SK-N-SH (cell line): ENCODE measurements around the gene TLCD4. TPM values are rescaled to one million over a fixed set of nuclear protein-coding genes. Genes with fewer than 3 reads are reported as not detected.

Source experiments
- CTCF ChIA-PET: fragments of 300-600, 350-600 bp; formaldehyde crosslinking; extraction: SDS; loops from one replicate; lab custom pipeline; 2021; lab: Yijun Ruan, JAX
- POLR2A ChIA-PET: fragments of 350-600 bp; sonication (Branson Sonifier 250); formaldehyde crosslinking; extraction: SDS; loops from one replicate; lab custom pipeline; 2020; ENCODE audit warnings: antibody characterized with exemption, inconsistent platforms; lab: Yijun Ruan, JAX
- DNase-seq: peaks from one replicate; pipeline ENCODE4 v3.0.0; 2012
- H2AFZ ChIP-seq: fragments of 200-600 bp; sonication (generic); 2 replicates; pipeline ENCODE4 v1.8.1; 2016; ENCODE audit warnings: antibody characterized with exemption, mild to moderate bottlenecking, low read depth
- H3F3A ChIP-seq: fragments of 200-600 bp; sonication (generic); replicated peaks from 2 replicates; pipeline ENCODE3; 2016; ENCODE audit warnings: antibody characterized with exemption, mild to moderate bottlenecking; ENCODE audit not compliant: insufficient read depth
- H3K27ac ChIP-seq, 2 experiments: fragments of 200-500 bp in 1 of 2; fragments of 200-600 bp in 1 of 2; sonication (Bioruptor generic) in 1 of 2; sonication (generic), shearing (Covaris generic) in 1 of 2; 2 replicates each; pipeline versions ENCODE4 v1.5.1 to v1.6.1; 2014 to 2016; ENCODE audit warnings: low read depth in 2 of 2, inconsistent platforms in 1 of 2, low read length in 1 of 2, mild to moderate bottlenecking in 1 of 2, mixed read lengths in 1 of 2
- H3K27me3 ChIP-seq: fragments of 200-600 bp; sonication (generic), shearing (Covaris generic); 2 replicates; pipeline ENCODE4 v1.6.1; 2016; ENCODE audit warnings: mixed run types; ENCODE audit not compliant: insufficient read depth
- H3K36me3 ChIP-seq, 2 experiments: fragments of 200-500 bp in 1 of 2; fragments of 200-600 bp in 1 of 2; sonication (Bioruptor generic) in 1 of 2; sonication (generic) in 1 of 2; replicated peaks in 1 of 2; 2 replicates each; pipeline versions ENCODE3 to v1.5.1; 2014 to 2016; ENCODE audit warnings: low read length in 1 of 2, mild to moderate bottlenecking in 1 of 2; ENCODE audit not compliant: insufficient read depth in 2 of 2, control insufficient read depth in 1 of 2
- H3K4me1 ChIP-seq, 2 experiments: fragments of 200-500 bp in 1 of 2; fragments of 200-600 bp in 1 of 2; sonication (Bioruptor generic) in 1 of 2; sonication (generic), shearing (Covaris generic) in 1 of 2; 2 replicates each; pipeline versions ENCODE4 v1.5.1 to v1.6.1; 2014 to 2016; ENCODE audit warnings: low read depth in 1 of 2, low read length in 1 of 2, mixed run types in 1 of 2; ENCODE audit not compliant: insufficient read depth in 2 of 2, control insufficient read depth in 1 of 2
- H3K4me2 ChIP-seq: fragments of 200-600 bp; sonication (generic), shearing (Covaris generic); 2 replicates; pipeline ENCODE4 v1.6.1; 2017; ENCODE audit warnings: mixed run types
- H3K4me3 ChIP-seq, 2 experiments: fragments of 200-500 bp in 1 of 2; fragments of 200-600 bp in 1 of 2; sonication (Bioruptor generic) in 1 of 2; sonication (generic), shearing (Covaris generic) in 1 of 2; 2 replicates each; pipeline versions ENCODE4 v1.5.1 to v1.8.1; 2014 to 2016; ENCODE audit warnings: low read depth in 2 of 2, inconsistent platforms in 1 of 2, low read length in 1 of 2, mild to moderate bottlenecking in 1 of 2, mixed read lengths in 1 of 2, moderate library complexity in 1 of 2
- H3K79me2 ChIP-seq: fragments of 200-600 bp; sonication (generic); 2 replicates; pipeline ENCODE4 v1.8.1; 2017; ENCODE audit warnings: mild to moderate bottlenecking; ENCODE audit not compliant: insufficient read depth
- H3K9ac ChIP-seq: fragments of 200-600 bp; sonication (generic); 2 replicates; pipeline ENCODE4 v1.6.1; 2017; ENCODE audit warnings: mixed run types
- H3K9me2 ChIP-seq: fragments of 200-600 bp; sonication (generic); 2 replicates; pipeline ENCODE4 v1.6.1; 2017; ENCODE audit warnings: mixed run types
- H3K9me3 ChIP-seq: fragments of 200-600 bp; sonication (generic); 2 replicates; pipeline ENCODE4 v1.6.1; 2017; ENCODE audit warnings: mixed run types, mild to moderate bottlenecking, moderate library complexity
- H4K20me1 ChIP-seq: fragments of 200-600 bp; sonication (generic); 2 replicates; pipeline ENCODE4 v1.6.1; 2017; ENCODE audit warnings: mild to moderate bottlenecking, mixed run types; ENCODE audit not compliant: insufficient read depth
- ELF1 ChIP-seq: IDR thresholded peaks from 2 replicates; pipeline ENCODE4 v1.4.0; 2012
- EZH2phosphoT487 ChIP-seq: fragments of 200-600 bp; sonication (generic); IDR thresholded peaks from 2 replicates; pipeline ENCODE4 v1.6.1; 2017; ENCODE audit warnings: low read depth, mixed run types, mild to moderate bottlenecking, antibody characterized with exemption, moderate library complexity, borderline replicate concordance
- FOSL2 ChIP-seq: IDR thresholded peaks from 2 replicates; pipeline ENCODE4 v1.4.0; 2012; ENCODE audit warnings: low read depth, mild to moderate bottlenecking, moderate library complexity, borderline replicate concordance
- FOXJ3 ChIP-seq: sonication (generic); formaldehyde crosslinking; IDR thresholded peaks from 2 replicates; pipeline ENCODE4 v1.5.1; 2020; ENCODE audit warnings: mild to moderate bottlenecking, missing genetic modification reagents
- FOXM1 ChIP-seq: IDR thresholded peaks from 2 replicates; pipeline ENCODE4 v1.4.0; 2012; ENCODE audit warnings: low read depth, mild to moderate bottlenecking
- GATA2 ChIP-seq: sonication (generic); formaldehyde crosslinking; IDR thresholded peaks from 2 replicates; pipeline ENCODE4 v1.5.0; 2020; ENCODE audit warnings: mild to moderate bottlenecking, missing genetic modification reagents
- NRF1 ChIP-seq: IDR thresholded peaks from 2 replicates; pipeline ENCODE4 v1.6.1; 2012; ENCODE audit warnings: low read depth, mild to moderate bottlenecking, low read length
- RCOR1 ChIP-seq: fragments of 150-350 bp; IDR thresholded peaks from 2 replicates; pipeline ENCODE4 v1.6.1; 2017; ENCODE audit warnings: antibody characterized with exemption, low read length
- RXRA ChIP-seq: IDR thresholded peaks from 2 replicates; pipeline ENCODE4 v1.4.0; 2012; ENCODE audit warnings: low read depth, mild to moderate bottlenecking, borderline replicate concordance
- SIN3A ChIP-seq: IDR thresholded peaks from 2 replicates; pipeline ENCODE4 v1.6.1; 2012; ENCODE audit warnings: low read depth, mild to moderate bottlenecking, low read length, moderate library complexity, borderline replicate concordance
- TAF1 ChIP-seq: IDR thresholded peaks from 2 replicates; pipeline ENCODE4 v1.6.1; 2012; ENCODE audit warnings: low read depth, mild to moderate bottlenecking, low read length, moderate library complexity, borderline replicate concordance
- TCF12 ChIP-seq: IDR thresholded peaks from 2 replicates; pipeline ENCODE4 v1.4.0; 2012
- YY1 ChIP-seq: IDR thresholded peaks from 2 replicates; pipeline ENCODE4 v1.4.0; 2012; ENCODE audit warnings: low read depth, mild to moderate bottlenecking
- WGBS: methylation state at CpG from one replicate; pipeline ENCODE4 v1.1.6; 2017; ENCODE audit warnings: low lambda C conversion rate; 5-methylcytosine and 5-hydroxymethylcytosine counted together
- polyA plus RNA-seq, 3 experiments: library from polyadenylated mRNA; depleted of rRNA; stranded (reverse); fragments of >200 nt; gene quantifications; 2 replicates each; pipeline ENCODE4 v1.2.3, GENCODE V29; 2012
- TF ChIP-seq, protein P1 (sequence below): fragments of 200-600 bp; sonication (generic); IDR thresholded peaks from 2 replicates; pipeline ENCODE4 v1.6.1; 2017; ENCODE audit warnings: antibody characterized with exemption, mild to moderate bottlenecking, moderate library complexity
- TF ChIP-seq, protein P2 (sequence below): fragments of 150-350 bp; IDR thresholded peaks from 2 replicates; pipeline ENCODE4 v1.6.1; 2017; ENCODE audit warnings: antibody characterized with exemption, low read length, low read depth, borderline replicate concordance
- TF ChIP-seq, protein P3 (sequence below): IDR thresholded peaks from 2 replicates; pipeline ENCODE4; 2012
- TF ChIP-seq, protein P4 (sequence below): fragments of 150-350 bp; IDR thresholded peaks from 2 replicates; pipeline ENCODE4 v1.6.1; 2016; ENCODE audit warnings: mild to moderate bottlenecking, low read depth, low read length
- TF ChIP-seq, protein P5 (sequence below): IDR thresholded peaks from 2 replicates; pipeline ENCODE4 v1.4.0; 2012; ENCODE audit warnings: low read depth, borderline replicate concordance
- TF ChIP-seq, protein P6 (sequence below): IDR thresholded peaks from 2 replicates; pipeline ENCODE4 v1.4.0; 2012; ENCODE audit warnings: low read depth

Gene TLCD4
- polyA plus RNA-seq, 1 of the 3 experiments (the other 2 are of a cell fraction), result 0.69 TPM

DNA sequence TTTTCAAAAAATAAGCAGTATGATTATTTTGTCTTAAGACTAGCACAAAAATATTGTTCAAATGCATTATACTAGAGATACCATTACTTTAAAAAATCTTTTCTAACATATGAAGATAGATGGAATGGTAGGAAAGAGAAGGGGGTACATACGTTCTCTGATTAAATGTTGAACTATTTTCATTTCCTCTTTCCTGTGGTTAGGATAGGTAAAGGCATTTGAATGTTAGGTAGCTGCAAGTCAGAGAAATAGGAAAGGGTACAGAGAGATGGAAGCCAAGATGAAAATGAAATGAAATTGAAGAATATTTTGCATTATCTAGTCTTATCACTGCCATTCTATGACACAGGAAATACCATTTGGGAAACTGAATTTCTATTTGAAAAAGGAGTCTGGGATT, 28.3 kb downstream of the TLCD4 start (continued):
- no peak for TF ChIP-seq TAF1
- TF ChIP-seq FOXJ3 (CRISPR knock-in tag), result no peak

DNA sequence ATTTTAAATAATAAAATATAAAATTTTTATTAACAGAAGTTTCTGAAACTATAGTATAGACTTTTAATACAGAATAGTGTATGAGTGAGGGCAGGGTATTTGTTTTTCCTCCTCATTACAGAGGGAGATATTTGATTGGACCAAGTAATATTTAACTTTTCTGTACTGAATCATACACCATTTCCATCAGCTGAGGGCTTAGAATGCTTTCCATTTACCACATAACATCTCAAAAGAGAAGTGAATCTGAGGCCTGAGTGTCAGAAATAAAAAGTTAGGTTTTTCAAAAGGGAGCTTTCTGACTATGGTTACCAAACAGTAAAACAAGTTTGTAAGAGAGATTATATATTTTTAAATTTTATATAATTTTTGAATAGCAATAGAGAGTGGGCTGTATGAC, 29.5 kb downstream of the TLCD4 start:
- Histone ChIP-seq H3K79me2 (no peaks in the 10 kb centered on the region), H4K20me1 (no peaks in the 10 kb centered on the region), H3F3A (no peaks in the 10 kb centered on the region), H3K4me2 (no peak overlapping the region), H3K9me2 (no peaks in the 10 kb centered on the region), H3K4me3 (no peak overlapping the region), H3K9ac (no peak overlapping the region), H3K27ac (no peak overlapping the region), H3K9me3 (no peaks in the 10 kb centered on the region), H3K4me1 (no peaks in the 10 kb centered on the region), H3K36me3 (no peaks in the 10 kb centered on the region), H3K27me3 (no peaks in the 10 kb centered on the region), H2AFZ (no peak overlapping the region)
- DNase-seq, result no peak
- POLR2A ChIA-PET, result no interaction called here
- TF ChIP-seq, protein P1, sequence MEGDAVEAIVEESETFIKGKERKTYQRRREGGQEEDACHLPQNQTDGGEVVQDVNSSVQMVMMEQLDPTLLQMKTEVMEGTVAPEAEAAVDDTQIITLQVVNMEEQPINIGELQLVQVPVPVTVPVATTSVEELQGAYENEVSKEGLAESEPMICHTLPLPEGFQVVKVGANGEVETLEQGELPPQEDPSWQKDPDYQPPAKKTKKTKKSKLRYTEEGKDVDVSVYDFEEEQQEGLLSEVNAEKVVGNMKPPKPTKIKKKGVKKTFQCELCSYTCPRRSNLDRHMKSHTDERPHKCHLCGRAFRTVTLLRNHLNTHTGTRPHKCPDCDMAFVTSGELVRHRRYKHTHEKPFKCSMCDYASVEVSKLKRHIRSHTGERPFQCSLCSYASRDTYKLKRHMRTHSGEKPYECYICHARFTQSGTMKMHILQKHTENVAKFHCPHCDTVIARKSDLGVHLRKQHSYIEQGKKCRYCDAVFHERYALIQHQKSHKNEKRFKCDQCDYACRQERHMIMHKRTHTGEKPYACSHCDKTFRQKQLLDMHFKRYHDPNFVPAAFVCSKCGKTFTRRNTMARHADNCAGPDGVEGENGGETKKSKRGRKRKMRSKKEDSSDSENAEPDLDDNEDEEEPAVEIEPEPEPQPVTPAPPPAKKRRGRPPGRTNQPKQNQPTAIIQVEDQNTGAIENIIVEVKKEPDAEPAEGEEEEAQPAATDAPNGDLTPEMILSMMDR, result no peak
- no peak for TF ChIP-seq RCOR1
- TF ChIP-seq, protein P2, sequence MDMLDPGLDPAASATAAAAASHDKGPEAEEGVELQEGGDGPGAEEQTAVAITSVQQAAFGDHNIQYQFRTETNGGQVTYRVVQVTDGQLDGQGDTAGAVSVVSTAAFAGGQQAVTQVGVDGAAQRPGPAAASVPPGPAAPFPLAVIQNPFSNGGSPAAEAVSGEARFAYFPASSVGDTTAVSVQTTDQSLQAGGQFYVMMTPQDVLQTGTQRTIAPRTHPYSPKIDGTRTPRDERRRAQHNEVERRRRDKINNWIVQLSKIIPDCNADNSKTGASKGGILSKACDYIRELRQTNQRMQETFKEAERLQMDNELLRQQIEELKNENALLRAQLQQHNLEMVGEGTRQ, result no peak
- TF ChIP-seq TCF12, result no peak
- TF ChIP-seq TAF1, result no peak
- no peak for TF ChIP-seq EZH2phosphoT487
- TF ChIP-seq FOSL2, result no peak
- no peak for TF ChIP-seq SIN3A
- no peak for TF ChIP-seq FOXM1
- CTCF ChIA-PET, result interaction anchor here (0.9 to 1.0 kb wide), 2 partner anchors 14 to 31 kb away, joined by 3 to 4 read pairs; no protein-coding TSS in a partner anchor

DNA sequence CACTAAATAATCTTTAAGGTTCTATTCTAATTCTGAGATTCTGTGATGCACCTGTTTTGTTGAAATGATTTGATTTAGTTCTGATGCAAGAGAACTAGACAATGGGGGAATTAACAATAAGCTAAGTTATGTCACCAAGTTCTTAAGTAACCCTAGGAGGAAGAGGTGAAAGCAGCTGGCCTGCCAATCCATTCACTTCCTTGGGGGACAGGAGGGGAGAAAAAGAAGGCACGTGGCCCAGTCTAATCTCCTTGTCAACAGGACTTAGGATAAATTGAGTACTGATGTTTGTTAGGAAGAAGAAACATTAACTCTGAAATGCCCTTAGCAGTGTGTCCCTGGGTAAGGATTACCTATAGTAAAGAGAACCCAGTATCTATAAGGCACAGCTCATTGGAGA, 36.9 kb downstream of the TLCD4 start:
- Histone ChIP-seq H3K36me3 (no peaks in the 10 kb centered on the region), H3K4me2 (no peak overlapping the region), H3K4me1 (no peaks in the 10 kb centered on the region), H3K4me3 (no peak overlapping the region), H3K27me3 (no peaks in the 10 kb centered on the region), H3K9ac (no peak overlapping the region), H3F3A (no peaks in the 10 kb centered on the region)
- CTCF ChIA-PET, result interaction anchor here (0.8 to 1.2 kb wide), 3 partner anchors 37 to 80 kb away, joined by 3 read pairs; partner anchors contain the start of genes RWDD3 and TLCD4
- TF ChIP-seq, protein P3, sequence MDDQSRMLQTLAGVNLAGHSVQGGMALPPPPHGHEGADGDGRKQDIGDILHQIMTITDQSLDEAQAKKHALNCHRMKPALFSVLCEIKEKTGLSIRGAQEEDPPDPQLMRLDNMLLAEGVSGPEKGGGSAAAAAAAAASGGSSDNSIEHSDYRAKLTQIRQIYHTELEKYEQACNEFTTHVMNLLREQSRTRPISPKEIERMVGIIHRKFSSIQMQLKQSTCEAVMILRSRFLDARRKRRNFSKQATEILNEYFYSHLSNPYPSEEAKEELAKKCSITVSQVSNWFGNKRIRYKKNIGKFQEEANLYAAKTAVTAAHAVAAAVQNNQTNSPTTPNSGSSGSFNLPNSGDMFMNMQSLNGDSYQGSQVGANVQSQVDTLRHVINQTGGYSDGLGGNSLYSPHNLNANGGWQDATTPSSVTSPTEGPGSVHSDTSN, result no peak
- no peak for TF ChIP-seq GATA2 (CRISPR knock-in tag)
- no peak for TF ChIP-seq ELF1
- TF ChIP-seq YY1, result no peak
- no peak for TF ChIP-seq NRF1
- no peak for TF ChIP-seq TAF1
- TF ChIP-seq, protein P4, sequence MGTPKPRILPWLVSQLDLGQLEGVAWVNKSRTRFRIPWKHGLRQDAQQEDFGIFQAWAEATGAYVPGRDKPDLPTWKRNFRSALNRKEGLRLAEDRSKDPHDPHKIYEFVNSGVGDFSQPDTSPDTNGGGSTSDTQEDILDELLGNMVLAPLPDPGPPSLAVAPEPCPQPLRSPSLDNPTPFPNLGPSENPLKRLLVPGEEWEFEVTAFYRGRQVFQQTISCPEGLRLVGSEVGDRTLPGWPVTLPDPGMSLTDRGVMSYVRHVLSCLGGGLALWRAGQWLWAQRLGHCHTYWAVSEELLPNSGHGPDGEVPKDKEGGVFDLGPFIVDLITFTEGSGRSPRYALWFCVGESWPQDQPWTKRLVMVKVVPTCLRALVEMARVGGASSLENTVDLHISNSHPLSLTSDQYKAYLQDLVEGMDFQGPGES, result no peak
- TF ChIP-seq FOXM1, result no peak
- TF ChIP-seq, protein P5, sequence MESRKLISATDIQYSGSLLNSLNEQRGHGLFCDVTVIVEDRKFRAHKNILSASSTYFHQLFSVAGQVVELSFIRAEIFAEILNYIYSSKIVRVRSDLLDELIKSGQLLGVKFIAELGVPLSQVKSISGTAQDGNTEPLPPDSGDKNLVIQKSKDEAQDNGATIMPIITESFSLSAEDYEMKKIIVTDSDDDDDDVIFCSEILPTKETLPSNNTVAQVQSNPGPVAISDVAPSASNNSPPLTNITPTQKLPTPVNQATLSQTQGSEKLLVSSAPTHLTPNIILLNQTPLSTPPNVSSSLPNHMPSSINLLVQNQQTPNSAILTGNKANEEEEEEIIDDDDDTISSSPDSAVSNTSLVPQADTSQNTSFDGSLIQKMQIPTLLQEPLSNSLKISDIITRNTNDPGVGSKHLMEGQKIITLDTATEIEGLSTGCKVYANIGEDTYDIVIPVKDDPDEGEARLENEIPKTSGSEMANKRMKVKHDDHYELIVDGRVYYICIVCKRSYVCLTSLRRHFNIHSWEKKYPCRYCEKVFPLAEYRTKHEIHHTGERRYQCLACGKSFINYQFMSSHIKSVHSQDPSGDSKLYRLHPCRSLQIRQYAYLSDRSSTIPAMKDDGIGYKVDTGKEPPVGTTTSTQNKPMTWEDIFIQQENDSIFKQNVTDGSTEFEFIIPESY, result no peak
- TF ChIP-seq TCF12, result no peak
- TF ChIP-seq RXRA, result no peak
- TF ChIP-seq, protein P6, sequence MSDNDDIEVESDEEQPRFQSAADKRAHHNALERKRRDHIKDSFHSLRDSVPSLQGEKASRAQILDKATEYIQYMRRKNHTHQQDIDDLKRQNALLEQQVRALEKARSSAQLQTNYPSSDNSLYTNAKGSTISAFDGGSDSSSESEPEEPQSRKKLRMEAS, result no peak
- no peak for TF ChIP-seq FOSL2
- TF ChIP-seq, all 33 proteins: peak for 0
- Histone ChIP-seq H3K27ac (no peak overlapping the region), H3K9me3 (no peaks in the 10 kb centered on the region), H2AFZ (no peak overlapping the region), H4K20me1 (no peaks in the 10 kb centered on the region), H3K9me2 (no peaks in the 10 kb centered on the region), H3K79me2 (no peaks in the 10 kb centered on the region)
- POLR2A ChIA-PET, result no interaction called here
- DNase-seq, result no peak
- WGBS, result 63% methylated on average over 1 of the region's 1 CpG
